ENCODE results near the gene GGA3.
A peak's percentile ranks its signal among the peaks of the same experiment; 100 is the strongest.

Gene GGA3

GRCh38 chr17:75246404-75246803 lies 15.0 kb downstream of the GGA3 start:
- DNase-seq (ENCODE audit: low spot score) = no peak

- no peak for DNase-seq (ENCODE audit: low spot score)
These were observed 16.4 kb downstream of the GGA3 start for GRCh38 chr17:75245011-75245410.

- no peak for DNase-seq (ENCODE audit: low spot score)
These were observed 17.1 kb downstream of the GGA3 start for GRCh38 chr17:75244133-75244866.

- DNase-seq (ENCODE audit: low spot score) = peak; percentile 41
These were observed 18.9 kb downstream of the GGA3 start for GRCh38 chr17:75242461-75243042.

- peak; percentile 13 for DNase-seq (ENCODE audit: low spot score)
These were observed 19.4 kb downstream of the GGA3 start for GRCh38 chr17:75241996-75242460.

- DNase-seq (ENCODE audit: low spot score) = no peak
These were observed 19.9 kb downstream of the GGA3 start for GRCh38 chr17:75241502-75241901.

- no peak for DNase-seq (ENCODE audit: low spot score)
These were observed 20.3 kb downstream of the GGA3 start for GRCh38 chr17:75241143-75241430.

- no peak for DNase-seq (ENCODE audit: low spot score)
These were observed 20.8 kb downstream of the GGA3 start for GRCh38 chr17:75240394-75241142.

GRCh38 chr17:75239778-75240393 lies 21.5 kb downstream of the GGA3 start:
- no peak for DNase-seq (ENCODE audit: low spot score)

GRCh38 chr17:75239214-75239613 lies 22.2 kb downstream of the GGA3 start:
- DNase-seq (ENCODE audit: low spot score) = no peak

GRCh38 chr17:75238684-75239191 lies 22.7 kb downstream of the GGA3 start:
- peak; percentile 60 for DNase-seq (ENCODE audit: low spot score)

GRCh38 chr17:75238020-75238580 lies 23.3 kb downstream of the GGA3 start:
- DNase-seq (ENCODE audit: low spot score) = no peak

- no peak for DNase-seq (ENCODE audit: low spot score)
These were observed 24.0 kb downstream of the GGA3 start for GRCh38 chr17:75237100-75238014.

GRCh38 chr17:75232786-75233185 lies 28.6 kb downstream of the GGA3 start:
- no peak for DNase-seq (ENCODE audit: low spot score)

- no peak for DNase-seq (ENCODE audit: low spot score)
These were observed 29.5 kb downstream of the GGA3 start for GRCh38 chr17:75231741-75232464.

GRCh38 chr17:75231071-75231470 lies 30.3 kb downstream of the GGA3 start:
- no peak for DNase-seq (ENCODE audit: low spot score)

GRCh38 chr17:75228847-75229246 lies 32.6 kb downstream of the GGA3 start:
- no peak for DNase-seq (ENCODE audit: low spot score)

GRCh38 chr17:75228305-75228704 lies 33.1 kb downstream of the GGA3 start:
- DNase-seq (ENCODE audit: low spot score) = no peak

GRCh38 chr17:75227729-75228128 lies 33.7 kb downstream of the GGA3 start:
- no peak for DNase-seq (ENCODE audit: low spot score)

GRCh38 chr17:75225016-75225415 lies 36.4 kb downstream of the GGA3 start:
- no peak for DNase-seq (ENCODE audit: low spot score)

GRCh38 chr17:75219815-75220214 lies 41.6 kb downstream of the GGA3 start:
- no peak for DNase-seq (ENCODE audit: low spot score)

All from CD4-positive, alpha-beta T cell treated with Interleukin-15 for 4 hours (primary cell).